ENCODE data around the gene MRPL33. TPM values are rescaled to one million over a fixed set of nuclear protein-coding genes. Genes with fewer than 3 reads are reported as not detected.

MRPL33 gene
- total RNA-seq, 1 experiment from 2014 or later = 66.8 TPM

- Mint-ChIP-seq H3K4me1 (no peaks in the 10 kb centered on the region), H3K4me3 (no peak overlapping the region)
Observed at GRCh38 chr2:27806311-27807059, 35.0 kb downstream of the MRPL33 start.

More at GRCh38 chr2:27806311-27807059, 35.0 kb downstream of the MRPL33 start:
- no peak overlapping the region for H2BK12ac ChIP-seq (ENCODE audit: insufficient read length, low read depth, low read length)
- H3K27ac ChIP-seq (ENCODE audit: insufficient read length, low read depth, low read length) = no peak overlapping the region
- Mint-ChIP-seq H3K27ac (no peak overlapping the region), H3K27me3 (ENCODE audit: low read depth) (no peaks in the 10 kb centered on the region; the same call in 1 of the 2 replicates), H3K36me3 (ENCODE audit: insufficient read depth in 1 of 3, low read depth in 3 of 3) (no peaks in the 10 kb centered on the region), H3K9me3 (no peaks in the 10 kb centered on the region)
- TF ChIP-seq, protein P1, sequence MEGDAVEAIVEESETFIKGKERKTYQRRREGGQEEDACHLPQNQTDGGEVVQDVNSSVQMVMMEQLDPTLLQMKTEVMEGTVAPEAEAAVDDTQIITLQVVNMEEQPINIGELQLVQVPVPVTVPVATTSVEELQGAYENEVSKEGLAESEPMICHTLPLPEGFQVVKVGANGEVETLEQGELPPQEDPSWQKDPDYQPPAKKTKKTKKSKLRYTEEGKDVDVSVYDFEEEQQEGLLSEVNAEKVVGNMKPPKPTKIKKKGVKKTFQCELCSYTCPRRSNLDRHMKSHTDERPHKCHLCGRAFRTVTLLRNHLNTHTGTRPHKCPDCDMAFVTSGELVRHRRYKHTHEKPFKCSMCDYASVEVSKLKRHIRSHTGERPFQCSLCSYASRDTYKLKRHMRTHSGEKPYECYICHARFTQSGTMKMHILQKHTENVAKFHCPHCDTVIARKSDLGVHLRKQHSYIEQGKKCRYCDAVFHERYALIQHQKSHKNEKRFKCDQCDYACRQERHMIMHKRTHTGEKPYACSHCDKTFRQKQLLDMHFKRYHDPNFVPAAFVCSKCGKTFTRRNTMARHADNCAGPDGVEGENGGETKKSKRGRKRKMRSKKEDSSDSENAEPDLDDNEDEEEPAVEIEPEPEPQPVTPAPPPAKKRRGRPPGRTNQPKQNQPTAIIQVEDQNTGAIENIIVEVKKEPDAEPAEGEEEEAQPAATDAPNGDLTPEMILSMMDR (conservative IDR thresholded peaks at IDR 0.05) = no peak
- H3K4ac ChIP-seq (ENCODE audit: low read depth, low read length) = no peak overlapping the region
- H2AFZ ChIP-seq (ENCODE audit: low read length) = no peak overlapping the region
- H4K20me1 ChIP-seq (ENCODE audit: control insufficient read depth, insufficient read depth, insufficient read length) = no peaks in the 10 kb centered on the region
- H2BK15ac ChIP-seq (ENCODE audit: low read depth, low read length) = no peak overlapping the region
- H3T11ph ChIP-seq (ENCODE audit: low read length) = no peak overlapping the region
- no peak overlapping the region for H3K56ac ChIP-seq (ENCODE audit: insufficient read length, low read depth, low read length)
- no peak overlapping the region for H2AK5ac ChIP-seq (ENCODE audit: insufficient read length, low read length)
- no peak overlapping the region for H3K4me2 ChIP-seq (ENCODE audit: insufficient read depth, insufficient read length, low read length)
- H4K8ac ChIP-seq (replicated peaks; ENCODE audit: insufficient read length, low read depth, low read length) = no peak overlapping the region
- H4K91ac ChIP-seq (ENCODE audit: insufficient read length, low read depth, low read length) = no peak overlapping the region
- WGBS (ENCODE audit: extremely low coverage, insufficient read length, low lambda C conversion rate) = no CpG with 5 or more reads among the region's 5 CpGs
- H4K5ac ChIP-seq (ENCODE audit: insufficient read length, low read depth, low read length) = no peak overlapping the region
- H3K4me1 ChIP-seq (ENCODE audit: insufficient read depth, low read length) = no peaks in the 10 kb centered on the region
- no peak overlapping the region for H3K9ac ChIP-seq (ENCODE audit: extremely low read depth, insufficient read length, low read length)
- DNase-seq = no peak
- no peak overlapping the region for H2BK120ac ChIP-seq (ENCODE audit: low read depth, low read length, poor library complexity, severe bottlenecking)
- H3K14ac ChIP-seq (ENCODE audit: insufficient read depth, low read length) = no peak overlapping the region
- no peaks in the 10 kb centered on the region for H3K23me2 ChIP-seq (ENCODE audit: insufficient read length, low read depth, low read length, poor library complexity, severe bottlenecking)
- no peak overlapping the region for H3K23ac ChIP-seq (ENCODE audit: insufficient read length, low read depth, low read length)
- no peaks in the 10 kb centered on the region for H3K79me1 ChIP-seq (ENCODE audit: insufficient read depth, low read depth, low read length, poor library complexity, severe bottlenecking)
- no peaks in the 10 kb centered on the region for H3K79me2 ChIP-seq (ENCODE audit: insufficient read depth, low read length)
- no peaks in the 10 kb centered on the region for H3K9me3 ChIP-seq (ENCODE audit: control insufficient read depth, low read depth, low read length)
- H3K27me3 ChIP-seq (ENCODE audit: insufficient read depth, low read length) = no peaks in the 10 kb centered on the region; the same call in 1 of the 2 replicates
- H2BK20ac ChIP-seq (ENCODE audit: low read depth, low read length, poor library complexity, severe bottlenecking) = no peak overlapping the region
- H2BK5ac ChIP-seq (ENCODE audit: insufficient read length, low read length) = no peak overlapping the region
- no peak overlapping the region for H3K18ac ChIP-seq (ENCODE audit: insufficient read length, low read depth, low read length)

All from H9 (cell line).